Measurements from ENCODE around the gene TAX1BP3. TPM values are rescaled to one million over a fixed set of nuclear protein-coding genes. Genes with fewer than 3 reads are reported as not detected.

TAX1BP3 gene
- total and polyA plus RNA-seq, 2 of the 13 experiments (the other 11 are each of a cell fraction or from before 2014, with no cell fraction given): 16.7 to 45.1 TPM

- TF ChIP-seq ZNF235 (CRISPR knock-in tag; IDR thresholded peaks at IDR 0.05; ENCODE audit: borderline replicate concordance): peak; percentile 63; the same call in 1 of the 2 replicates
- TF ChIP-seq ZEB1 (IDR thresholded peaks at IDR 0.05; ENCODE audit: insufficient replicate concordance, low read depth): no peak
- peak; percentile 52; the same call in 1 of the 2 replicates for TF ChIP-seq ZNF768 (CRISPR knock-in tag; IDR thresholded peaks at IDR 0.05)
- no peak for TF ChIP-seq HES4 (CRISPR knock-in tag; IDR thresholded peaks at IDR 0.05; ENCODE audit: borderline replicate concordance)
- TF ChIP-seq NFE2 (CRISPR knock-in tag; IDR thresholded peaks at IDR 0.05): no peak
- peak; percentile 57 for TF ChIP-seq POGZ (CRISPR knock-in tag; IDR thresholded peaks at IDR 0.05)
- TF ChIP-seq FOSL2 (CRISPR knock-in tag; IDR thresholded peaks at IDR 0.05): peak; percentile 35; the same call in 1 of the 2 replicates
- TF ChIP-seq BCLAF1 (IDR thresholded peaks at IDR 0.05): no peak
- TF ChIP-seq GATA4 (IDR thresholded peaks at IDR 0.05; ENCODE audit: borderline replicate concordance, low read depth): peak; percentile 58; the same call in 1 of the 2 replicates
- TF ChIP-seq CEBPG (CRISPR knock-in tag; IDR thresholded peaks at IDR 0.05): 0 out of 2 replicates have a peak, but pooled peaks have one; percentile 9
- TF ChIP-seq ZNF354B (CRISPR knock-in tag; IDR thresholded peaks at IDR 0.05): no peak
- peak; percentile 40; the same call in 1 of the 2 replicates for TF ChIP-seq ZNF747 (CRISPR knock-in tag; IDR thresholded peaks at IDR 0.05; ENCODE audit: borderline replicate concordance)
- TF ChIP-seq ZNF138 (CRISPR knock-in tag; IDR thresholded peaks at IDR 0.05; ENCODE audit: low read depth): no peak
- TF ChIP-seq, protein P1, sequence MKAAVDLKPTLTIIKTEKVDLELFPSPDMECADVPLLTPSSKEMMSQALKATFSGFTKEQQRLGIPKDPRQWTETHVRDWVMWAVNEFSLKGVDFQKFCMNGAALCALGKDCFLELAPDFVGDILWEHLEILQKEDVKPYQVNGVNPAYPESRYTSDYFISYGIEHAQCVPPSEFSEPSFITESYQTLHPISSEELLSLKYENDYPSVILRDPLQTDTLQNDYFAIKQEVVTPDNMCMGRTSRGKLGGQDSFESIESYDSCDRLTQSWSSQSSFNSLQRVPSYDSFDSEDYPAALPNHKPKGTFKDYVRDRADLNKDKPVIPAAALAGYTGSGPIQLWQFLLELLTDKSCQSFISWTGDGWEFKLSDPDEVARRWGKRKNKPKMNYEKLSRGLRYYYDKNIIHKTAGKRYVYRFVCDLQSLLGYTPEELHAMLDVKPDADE (CRISPR knock-in tag; IDR thresholded peaks at IDR 0.05): no peak
- no peak for TF ChIP-seq KDM3A (CRISPR knock-in tag; IDR thresholded peaks at IDR 0.05; ENCODE audit: low read depth)
- peak; percentile 74; the same call in 1 of the 2 replicates for TF ChIP-seq LBX2 (CRISPR knock-in tag; IDR thresholded peaks at IDR 0.05; ENCODE audit: borderline replicate concordance)
- TF ChIP-seq SSRP1 (CRISPR knock-in tag; IDR thresholded peaks at IDR 0.05): no peak
- TF ChIP-seq SATB2 (CRISPR knock-in tag; IDR thresholded peaks at IDR 0.05): peak; percentile 68; the same call in 1 of the 2 replicates
- peak; percentile 87 for TF ChIP-seq PHF20 (CRISPR knock-in tag; IDR thresholded peaks at IDR 0.05)
- peak; percentile 46 for TF ChIP-seq CREB1 (IDR thresholded peaks at IDR 0.05)
- peak; percentile 81 for TF ChIP-seq CREB1 (CRISPR knock-in tag; IDR thresholded peaks at IDR 0.05)
- TF ChIP-seq, protein P2, sequence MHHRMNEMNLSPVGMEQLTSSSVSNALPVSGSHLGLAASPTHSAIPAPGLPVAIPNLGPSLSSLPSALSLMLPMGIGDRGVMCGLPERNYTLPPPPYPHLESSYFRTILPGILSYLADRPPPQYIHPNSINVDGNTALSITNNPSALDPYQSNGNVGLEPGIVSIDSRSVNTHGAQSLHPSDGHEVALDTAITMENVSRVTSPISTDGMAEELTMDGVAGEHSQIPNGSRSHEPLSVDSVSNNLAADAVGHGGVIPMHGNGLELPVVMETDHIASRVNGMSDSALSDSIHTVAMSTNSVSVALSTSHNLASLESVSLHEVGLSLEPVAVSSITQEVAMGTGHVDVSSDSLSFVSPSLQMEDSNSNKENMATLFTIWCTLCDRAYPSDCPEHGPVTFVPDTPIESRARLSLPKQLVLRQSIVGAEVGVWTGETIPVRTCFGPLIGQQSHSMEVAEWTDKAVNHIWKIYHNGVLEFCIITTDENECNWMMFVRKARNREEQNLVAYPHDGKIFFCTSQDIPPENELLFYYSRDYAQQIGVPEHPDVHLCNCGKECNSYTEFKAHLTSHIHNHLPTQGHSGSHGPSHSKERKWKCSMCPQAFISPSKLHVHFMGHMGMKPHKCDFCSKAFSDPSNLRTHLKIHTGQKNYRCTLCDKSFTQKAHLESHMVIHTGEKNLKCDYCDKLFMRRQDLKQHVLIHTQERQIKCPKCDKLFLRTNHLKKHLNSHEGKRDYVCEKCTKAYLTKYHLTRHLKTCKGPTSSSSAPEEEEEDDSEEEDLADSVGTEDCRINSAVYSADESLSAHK (CRISPR knock-in tag; IDR thresholded peaks at IDR 0.05; ENCODE audit: borderline replicate concordance): no peak
Observed at GRCh38 chr17:3636154-3636907, 32.0 kb downstream of the TAX1BP3 start, which contains the start of the genes CTNS and SHPK (continued).
